Smooth muscle cell of the brain vasculature (primary cell): ENCODE measurements around the gene MDK.

Experiments used
- DNase-seq: peaks from one replicate; pipeline ENCODE4 v3.0.0-alpha.2; 2012; ENCODE audit warnings: low read depth, low spot score

The MDK gene

GRCh38 chr11:46402957-46403902, 21.8 kb downstream of the MDK start:
- DNase-seq: no peak

- DNase-seq: no peak
Observed at GRCh38 chr11:46404476-46405017, 23.1 kb downstream of the MDK start.

GRCh38 chr11:46407635-46408034, 26.2 kb downstream of the MDK start:
- DNase-seq: no peak

- no peak for DNase-seq
Observed at GRCh38 chr11:46408407-46408986, 27.0 kb downstream of the MDK start.

GRCh38 chr11:46410021-46410420, 28.6 kb downstream of the MDK start:
- no peak for DNase-seq

GRCh38 chr11:46413760-46414465, 32.4 kb downstream of the MDK start:
- no peak for DNase-seq

- no peak for DNase-seq
Observed at GRCh38 chr11:46414466-46414796, 33.0 kb downstream of the MDK start.

GRCh38 chr11:46414879-46415278, 33.4 kb downstream of the MDK start:
- no peak for DNase-seq

- DNase-seq: no peak
Observed at GRCh38 chr11:46417711-46418110, 36.2 kb downstream of the MDK start.

GRCh38 chr11:46418751-46419150, 37.3 kb downstream of the MDK start:
- no peak for DNase-seq

GRCh38 chr11:46420513-46420912, 39.0 kb downstream of the MDK start:
- DNase-seq: no peak

- DNase-seq: no peak
Observed at GRCh38 chr11:46421257-46421880, 39.9 kb downstream of the MDK start.

GRCh38 chr11:46422588-46422987, 41.1 kb downstream of the MDK start:
- DNase-seq: no peak

- DNase-seq: no peak
Observed at GRCh38 chr11:46426233-46426991, 44.9 kb downstream of the MDK start.

- no peak for DNase-seq
Observed at GRCh38 chr11:46427364-46427763, 45.9 kb downstream of the MDK start.

GRCh38 chr11:46429717-46430116, 48.2 kb downstream of the MDK start:
- DNase-seq: no peak

GRCh38 chr11:46431211-46431610, 49.7 kb downstream of the MDK start:
- DNase-seq: no peak
